NCI-H2227 (cell line): ENCODE results near the gene IL11RA.

ENCODE experiments used
- DNase-seq: peaks from one replicate; lab custom pipeline; 2025; ENCODE audit not compliant: unreplicated experiment; lab: John Stamatoyannopoulos, UW

IL11RA gene

DNA sequence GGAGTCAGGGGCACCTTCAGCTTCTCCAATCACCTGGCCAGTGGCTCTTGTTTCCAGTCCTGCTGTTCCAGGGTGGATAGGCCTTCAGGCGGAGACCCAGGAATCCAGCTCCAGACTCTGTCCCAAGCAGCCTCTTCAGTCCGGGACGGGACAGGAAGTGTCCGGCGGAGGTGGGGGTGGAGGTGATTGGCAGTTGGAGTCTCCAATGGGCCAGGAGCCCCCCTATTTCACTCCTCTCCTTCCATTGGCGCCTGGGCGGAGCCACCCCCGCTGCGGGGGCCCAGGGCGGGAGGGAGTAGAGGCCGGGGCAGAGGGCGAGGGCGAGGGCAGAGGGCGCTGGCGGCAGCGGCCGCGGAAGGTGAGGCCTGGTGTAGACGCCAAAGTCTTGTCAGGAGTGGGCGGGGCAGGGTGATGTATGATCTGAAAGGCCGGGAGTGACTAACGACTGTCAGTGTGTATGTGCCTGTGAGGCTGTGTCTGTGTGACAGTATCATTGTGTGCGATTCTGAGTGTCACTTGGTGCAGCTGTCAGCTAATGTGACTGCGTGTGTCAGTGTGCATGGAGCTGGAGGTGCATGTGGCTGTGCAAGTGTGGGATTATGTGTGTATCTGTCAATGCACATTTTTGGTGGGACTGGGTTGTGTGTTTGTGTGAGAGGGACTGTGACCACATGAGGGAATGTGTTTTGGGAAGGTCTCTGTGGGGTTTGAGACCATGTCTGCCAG lies at the start of gene IL11RA:
TSS of gene IL11RA (plus strand) at position 310 of the 726 bp plus-strand sequence. CDS start 3,033 bp downstream, outside the sequence.
- DNase-seq = peak; percentile 55

DNA sequence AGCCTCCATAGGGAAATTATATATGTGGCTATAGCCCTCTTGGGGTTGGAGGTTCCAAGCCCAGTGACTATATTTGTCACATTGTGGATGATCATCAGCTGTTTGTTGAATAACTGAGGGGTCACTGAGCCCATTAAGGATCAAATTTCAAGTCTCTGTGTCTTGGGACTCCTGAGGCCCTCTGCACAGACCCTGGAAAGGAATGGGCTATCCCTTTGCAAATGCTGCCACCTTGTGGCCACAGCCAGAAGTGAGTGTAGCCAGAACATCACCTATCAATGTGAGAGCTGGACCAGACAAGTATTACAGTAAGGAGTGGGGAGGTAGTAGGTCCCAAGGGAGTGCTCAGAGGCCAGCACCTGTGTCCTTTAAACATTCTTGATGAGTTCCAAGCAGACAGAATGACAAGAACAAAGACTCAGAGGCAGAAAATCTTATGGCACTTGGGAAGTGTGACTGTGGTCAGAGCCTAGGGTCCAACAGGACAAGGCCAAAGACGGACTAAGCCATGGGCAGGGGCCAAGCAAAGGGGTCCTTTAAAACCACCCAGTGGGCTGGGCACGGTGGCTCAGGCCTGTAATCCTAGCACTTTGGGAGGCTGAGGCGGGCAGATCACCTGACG lies 48.3 kb upstream of the IL11RA start:
- peak; percentile 87 for DNase-seq

DNA sequence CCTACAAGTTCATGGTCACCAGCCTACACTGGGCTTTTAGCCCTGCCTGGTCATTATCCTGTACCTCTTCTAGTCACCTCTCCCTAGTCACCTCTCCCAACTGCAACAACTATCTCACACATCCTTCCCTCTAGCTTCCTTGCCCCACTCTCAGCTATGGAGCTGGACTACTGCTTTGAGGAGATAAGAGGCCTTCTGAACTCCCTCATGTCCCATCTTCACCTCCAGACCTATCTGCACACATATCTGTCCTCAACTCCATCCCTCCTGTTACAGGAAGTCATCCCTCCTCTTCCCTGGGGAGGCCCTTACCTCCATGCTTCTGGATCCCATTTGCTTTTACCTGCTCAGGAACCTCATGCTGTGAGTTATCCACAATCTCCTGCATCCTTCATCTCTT lies 45.8 kb upstream of the IL11RA start:
- no peak for DNase-seq

DNA sequence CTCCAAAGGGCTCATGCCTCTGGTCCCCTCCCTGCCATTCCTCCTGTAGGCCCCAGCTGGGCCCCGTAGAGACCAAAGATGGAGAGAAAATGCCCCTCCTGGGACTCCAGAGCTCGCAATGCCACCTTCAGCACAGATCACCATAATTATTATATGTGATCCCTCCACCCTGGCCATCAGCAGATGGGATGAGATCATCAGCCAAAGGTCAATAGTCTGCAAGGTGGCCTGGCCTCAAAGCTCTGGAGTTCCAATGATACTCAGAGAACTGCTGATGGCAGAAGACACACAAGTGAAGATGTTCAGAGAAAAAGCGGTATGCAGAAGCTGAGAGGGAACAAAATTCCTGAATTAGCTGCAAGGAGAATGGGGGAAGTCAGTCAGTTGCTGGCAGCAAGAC lies 45.1 kb upstream of the IL11RA start:
- DNase-seq = no peak

DNA sequence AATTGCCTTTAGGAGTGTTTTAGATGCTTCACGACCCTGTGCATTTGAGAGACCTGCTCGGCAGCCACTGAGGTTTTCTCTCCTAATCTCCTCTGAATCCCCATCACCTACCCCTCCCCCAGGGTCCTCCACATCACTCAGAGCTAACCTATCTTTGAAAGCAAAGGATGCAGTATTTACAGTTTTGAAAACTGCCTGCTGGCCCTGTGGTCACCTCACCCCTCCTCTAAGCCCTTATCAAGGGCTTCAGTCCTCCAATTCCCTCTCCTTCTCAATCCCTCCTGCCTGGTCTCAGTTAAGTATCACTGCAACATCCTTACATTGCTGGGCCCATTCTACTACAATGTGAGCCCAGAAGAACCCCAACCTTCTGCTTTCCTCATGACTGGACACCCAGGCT lies 44.7 kb upstream of the IL11RA start:
- DNase-seq = no peak

DNA sequence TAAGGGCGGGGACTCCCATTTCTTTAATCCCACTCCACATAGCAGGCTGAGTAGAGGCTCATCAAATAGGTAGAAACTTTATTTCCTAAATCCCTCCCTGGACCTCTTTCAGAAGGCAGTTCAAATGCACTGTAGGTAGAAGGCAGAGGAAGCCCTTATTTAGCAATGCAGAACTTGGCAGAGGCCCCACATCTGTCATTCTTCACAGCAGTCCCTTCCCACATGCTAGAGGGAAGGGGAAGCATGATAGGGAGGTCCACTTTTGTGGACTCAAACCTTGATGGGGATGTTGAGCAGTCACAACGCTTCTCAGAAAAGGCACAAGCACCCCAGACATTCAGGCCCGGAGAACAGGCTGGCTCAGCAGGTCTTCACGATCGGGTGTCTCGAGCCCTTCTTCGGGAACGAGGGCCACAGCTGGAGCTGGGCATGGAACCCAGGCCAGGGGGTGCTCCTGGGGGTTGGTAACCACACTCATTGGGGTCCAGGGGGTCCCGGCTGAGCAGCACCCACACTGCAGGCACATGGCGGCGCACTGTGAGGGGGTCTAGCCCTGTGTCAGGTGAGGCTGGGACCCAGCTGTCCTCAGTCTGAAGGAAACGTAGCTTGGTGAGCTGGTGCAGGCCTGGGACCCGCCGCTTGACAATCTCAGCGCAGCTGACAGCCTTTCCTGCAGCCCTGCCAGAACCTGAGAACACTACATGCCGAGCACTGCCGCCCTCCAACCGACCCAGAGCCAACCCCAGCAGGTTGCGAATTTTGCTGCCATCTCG lies 41.4 kb upstream of the IL11RA start:
- DNase-seq = no peak

DNA sequence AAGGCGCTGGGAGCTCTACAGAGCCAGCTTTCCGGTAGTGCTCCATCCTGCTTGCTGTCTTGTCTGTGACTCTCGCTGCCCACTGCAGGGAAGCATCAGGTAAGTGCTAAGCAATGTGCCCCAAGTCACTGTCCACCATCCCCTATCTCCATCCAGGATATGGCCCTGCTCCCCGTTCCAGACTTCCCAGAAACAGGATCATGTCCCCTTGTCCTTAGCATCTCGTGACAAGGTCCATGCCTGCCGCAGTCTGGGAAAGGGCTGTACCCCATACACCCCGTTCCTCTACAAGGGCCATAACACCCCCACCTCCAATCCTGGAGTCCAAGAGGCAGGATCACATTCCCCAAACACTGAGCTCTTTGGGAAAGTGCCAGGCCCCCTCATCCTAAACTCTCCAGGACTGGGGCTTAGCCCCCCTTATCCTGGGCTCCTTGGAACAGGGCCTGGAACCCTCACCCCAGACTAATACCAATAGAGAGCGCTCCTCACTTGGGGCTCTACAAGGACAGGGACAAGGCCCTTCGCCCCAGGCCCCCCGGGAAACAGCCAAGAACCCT lies 40.7 kb upstream of the IL11RA start:
- no peak for DNase-seq

DNA sequence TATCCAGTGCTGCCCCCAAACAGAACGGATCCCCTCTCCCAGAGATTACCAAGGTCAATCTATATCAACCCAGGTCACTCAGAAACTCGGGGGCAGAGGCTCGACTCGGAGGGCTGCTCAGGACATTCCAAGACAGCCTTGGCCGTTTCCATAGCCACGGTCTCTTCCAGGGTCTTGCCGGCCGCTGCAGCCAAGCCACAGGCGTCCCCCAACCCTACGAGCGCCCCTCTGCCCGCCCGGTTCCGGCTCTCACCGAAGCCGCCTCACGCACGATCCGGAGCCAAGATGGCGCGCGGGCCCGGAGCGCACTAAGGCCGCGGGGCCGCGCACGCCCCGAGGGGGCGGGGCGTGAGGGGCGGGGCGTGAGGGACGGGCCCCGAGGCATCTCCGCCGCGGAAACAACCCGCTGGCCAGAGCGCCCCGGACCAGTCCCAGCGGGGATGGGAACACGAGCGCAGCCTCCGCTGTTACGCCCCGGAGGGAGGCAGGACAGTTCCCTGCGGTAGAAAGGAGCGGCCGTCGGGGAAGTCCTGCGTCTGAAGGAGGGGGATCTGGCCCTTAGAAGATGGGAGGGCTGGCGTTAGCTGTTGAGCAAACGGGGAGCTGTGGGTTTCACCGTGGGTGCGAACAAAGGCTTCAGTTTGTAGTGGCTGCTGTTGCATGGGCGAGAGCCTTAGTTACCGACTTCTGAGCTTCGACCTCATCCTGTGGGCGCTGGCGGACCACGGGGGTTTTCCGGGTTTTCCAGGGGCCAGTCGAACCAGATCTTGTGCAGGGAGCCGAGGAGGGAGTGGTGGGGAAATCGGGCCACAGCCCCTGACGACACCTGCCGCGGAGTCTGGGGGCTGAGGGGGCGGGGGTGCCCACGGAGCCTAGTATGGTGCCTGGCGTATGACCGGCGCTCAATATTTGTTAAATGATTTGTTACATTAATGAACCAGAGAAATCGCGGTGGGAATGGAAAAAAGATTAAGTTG lies 39.9 kb upstream of the IL11RA start, which contains the start of gene RPP25L:
TSS of gene RPP25L (minus strand) at position 287 of the 977 bp plus-strand sequence. CDS start 801 bp downstream, outside the sequence.
- DNase-seq = peak; percentile 92

DNA sequence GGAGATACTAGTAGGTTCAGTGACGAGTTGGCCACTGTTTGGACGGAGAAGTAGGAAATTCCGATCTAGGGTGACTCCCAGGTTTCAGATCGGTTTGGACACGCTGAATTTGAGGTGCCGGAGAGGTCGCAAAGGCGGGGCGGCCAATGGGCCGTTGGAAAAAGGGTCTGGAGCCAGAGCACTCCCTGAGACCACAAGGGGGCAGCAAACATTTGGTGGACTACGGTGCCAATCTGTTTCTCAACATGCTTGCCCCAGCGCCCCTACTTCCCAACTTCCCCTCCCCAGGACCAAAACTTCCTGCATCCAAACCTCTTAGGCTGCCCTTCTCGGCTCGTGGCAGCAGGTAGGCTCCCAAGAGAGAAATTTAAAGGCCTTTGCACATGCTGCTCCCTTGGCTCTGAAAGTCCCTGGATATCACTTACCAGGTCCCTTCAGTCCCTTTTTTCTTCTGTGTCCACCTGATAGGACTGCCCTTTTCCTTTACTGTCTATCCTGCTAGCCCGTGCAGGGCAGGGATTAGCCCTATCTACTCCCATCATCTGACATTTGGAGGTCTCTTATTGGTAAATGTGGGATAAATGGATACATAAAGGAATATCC lies 39.1 kb upstream of the IL11RA start:
- DNase-seq = peak; percentile 82

DNA sequence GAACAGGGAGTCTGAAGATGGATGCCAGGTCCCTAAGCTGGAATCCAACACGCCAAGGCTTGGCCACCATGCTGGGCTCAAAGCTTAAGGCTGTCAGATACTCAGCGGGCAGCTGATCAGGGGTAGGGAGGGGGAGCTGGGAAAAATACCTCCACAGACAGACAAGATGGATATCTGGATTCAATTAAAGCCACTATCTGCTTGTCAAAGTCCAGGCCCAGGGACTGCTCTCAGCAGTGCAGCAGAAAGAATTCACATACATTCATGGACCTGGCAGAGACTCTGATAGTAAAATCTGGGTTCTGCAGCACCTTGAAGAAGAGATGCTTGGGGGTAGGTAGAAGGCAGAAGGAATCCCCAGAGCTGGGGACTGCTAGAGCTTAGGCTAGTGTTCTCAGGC lies 36.9 kb upstream of the IL11RA start:
- DNase-seq = no peak

DNA sequence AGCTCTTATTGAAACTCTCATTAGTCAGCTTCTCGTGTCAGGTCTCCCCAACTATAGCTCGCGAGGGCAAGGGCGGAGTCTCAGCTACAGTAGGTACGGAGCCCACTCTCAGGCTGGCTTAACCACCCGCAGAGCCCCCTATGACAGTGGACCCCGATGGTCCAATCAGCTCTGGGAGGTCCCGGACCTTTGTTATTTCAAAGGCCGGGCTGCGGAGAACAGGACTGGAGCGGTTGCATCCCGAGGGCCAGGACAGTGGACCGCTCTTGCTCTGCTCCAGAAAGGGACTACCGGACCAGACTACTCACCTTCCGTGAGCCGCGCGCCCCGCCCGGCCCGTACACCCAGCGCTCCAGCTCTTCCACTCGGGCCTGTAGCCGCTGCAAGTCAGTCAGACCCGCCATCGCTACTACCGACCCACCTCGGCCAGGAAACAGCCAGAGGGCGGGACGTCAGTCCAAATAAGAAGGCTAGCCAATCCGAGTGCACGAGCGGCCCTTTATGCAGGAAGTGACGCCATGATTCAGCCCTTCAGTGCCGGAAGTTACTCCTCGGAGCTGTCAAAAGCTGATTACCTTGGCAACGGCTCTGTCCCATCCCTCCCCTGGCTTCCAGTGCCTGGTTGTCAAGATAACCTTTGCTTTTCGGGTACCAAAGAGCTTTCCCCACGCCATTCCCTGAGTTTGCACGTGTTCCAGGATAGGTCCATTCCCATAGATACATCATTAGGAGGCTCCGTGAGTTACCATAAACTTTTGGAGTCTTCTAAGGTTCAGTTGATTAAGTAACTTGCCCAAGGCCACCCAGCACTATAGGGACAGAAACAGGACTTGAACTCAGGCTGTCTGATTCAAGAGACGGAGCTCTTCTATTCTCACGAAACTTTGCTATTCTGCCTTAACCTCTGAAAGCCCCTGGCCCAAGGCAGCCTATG lies 31.7 kb upstream of the IL11RA start, which contains the start of gene DCTN3:
TSS of gene DCTN3 (minus strand) at position 435 of the 934 bp plus-strand sequence. CDS start at position 404, 31 bp downstream.
- DNase-seq = peak; percentile 92

DNA sequence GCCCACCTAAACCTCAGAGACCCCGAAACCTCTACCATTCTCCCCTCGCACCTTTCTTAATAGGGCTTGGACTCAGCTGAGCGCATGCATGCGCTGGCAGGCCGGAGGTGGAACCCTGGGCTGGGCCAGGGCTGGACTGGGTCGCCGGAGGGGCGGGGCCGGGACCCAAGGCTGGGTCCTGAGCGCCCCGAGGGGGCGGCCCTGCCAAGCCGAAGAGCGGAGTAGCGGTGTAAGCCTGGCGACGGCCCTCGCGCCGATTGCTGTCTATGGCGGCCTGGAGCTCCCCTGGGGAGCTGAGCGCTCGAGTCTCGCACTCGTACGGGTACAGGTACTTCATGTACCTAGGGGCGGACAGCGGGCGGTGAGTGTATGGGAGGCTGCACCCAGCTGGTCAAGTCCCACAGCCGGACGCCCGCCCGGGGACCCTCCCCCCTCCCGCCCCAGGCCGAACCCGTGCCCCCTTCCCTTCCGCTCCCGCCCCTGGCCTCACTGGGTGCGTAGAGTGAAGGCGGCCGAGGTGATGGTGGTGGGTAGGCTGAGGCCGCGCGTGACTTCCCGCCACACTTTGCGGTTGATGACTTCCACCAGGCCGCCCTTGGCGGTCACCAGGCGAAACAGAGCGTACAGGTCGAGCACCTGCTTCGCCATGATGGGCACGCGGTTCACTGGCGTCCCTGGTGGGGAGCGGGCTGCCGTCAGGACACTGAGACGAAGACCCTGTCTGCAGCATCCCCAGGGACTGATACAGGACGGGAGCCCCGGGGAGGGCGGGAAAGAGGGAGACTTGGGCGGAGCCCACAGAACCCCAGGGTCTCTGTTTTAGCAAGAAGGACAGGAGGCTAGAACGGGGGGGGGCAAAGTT lies 28.4 kb upstream of the IL11RA start:
- DNase-seq = no peak

DNA sequence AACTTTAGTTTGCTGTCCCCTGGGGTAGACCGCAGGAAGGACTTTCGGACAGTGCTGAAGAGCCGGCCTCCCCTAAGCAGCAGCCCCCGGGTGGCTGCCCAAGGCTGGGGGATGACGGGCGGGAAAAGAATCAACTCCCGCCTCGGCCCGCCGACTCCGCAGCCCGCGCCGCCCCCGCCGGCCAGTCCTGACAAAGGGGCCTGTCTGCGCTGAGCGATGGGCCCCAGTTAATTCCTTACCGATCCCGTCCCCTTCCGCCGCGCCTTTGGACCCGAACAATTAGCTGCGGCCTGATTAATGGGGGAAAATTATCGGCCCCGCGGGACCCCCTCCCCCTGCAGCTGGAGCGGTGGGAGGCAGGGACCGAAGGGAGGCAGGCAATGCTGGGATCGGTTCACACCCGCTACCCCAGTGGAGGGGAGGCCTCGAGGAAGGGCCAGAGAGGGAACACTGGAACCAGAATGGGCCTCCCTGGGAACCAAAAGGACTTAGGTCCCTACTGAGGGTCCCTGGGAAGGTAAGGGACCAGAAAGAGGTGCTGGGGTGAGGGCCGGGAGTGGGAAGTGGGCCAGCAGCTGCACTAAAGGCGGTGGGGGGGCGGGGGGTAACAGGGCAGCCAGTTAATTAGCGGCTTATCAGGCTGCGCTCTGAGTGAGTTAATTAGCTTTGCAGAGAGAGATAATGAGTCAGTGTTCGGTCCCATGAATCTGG lies 27.4 kb upstream of the IL11RA start:
- no peak for DNase-seq

DNA sequence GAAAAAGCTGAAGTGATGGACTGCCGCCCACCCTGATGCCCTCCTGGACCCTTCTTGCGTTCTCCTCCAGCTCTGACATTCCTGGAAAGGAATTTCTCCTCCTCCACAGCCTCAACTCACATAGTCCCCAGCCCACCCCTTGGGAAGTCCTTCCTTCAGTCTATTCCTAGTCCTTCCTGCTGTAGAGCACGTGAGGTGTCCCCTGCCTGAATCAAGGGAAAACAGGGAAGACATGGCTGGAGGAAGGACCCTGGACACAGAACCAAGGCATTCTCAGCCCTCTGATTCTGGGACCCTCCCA lies 26.8 kb upstream of the IL11RA start:
- DNase-seq = no peak

DNA sequence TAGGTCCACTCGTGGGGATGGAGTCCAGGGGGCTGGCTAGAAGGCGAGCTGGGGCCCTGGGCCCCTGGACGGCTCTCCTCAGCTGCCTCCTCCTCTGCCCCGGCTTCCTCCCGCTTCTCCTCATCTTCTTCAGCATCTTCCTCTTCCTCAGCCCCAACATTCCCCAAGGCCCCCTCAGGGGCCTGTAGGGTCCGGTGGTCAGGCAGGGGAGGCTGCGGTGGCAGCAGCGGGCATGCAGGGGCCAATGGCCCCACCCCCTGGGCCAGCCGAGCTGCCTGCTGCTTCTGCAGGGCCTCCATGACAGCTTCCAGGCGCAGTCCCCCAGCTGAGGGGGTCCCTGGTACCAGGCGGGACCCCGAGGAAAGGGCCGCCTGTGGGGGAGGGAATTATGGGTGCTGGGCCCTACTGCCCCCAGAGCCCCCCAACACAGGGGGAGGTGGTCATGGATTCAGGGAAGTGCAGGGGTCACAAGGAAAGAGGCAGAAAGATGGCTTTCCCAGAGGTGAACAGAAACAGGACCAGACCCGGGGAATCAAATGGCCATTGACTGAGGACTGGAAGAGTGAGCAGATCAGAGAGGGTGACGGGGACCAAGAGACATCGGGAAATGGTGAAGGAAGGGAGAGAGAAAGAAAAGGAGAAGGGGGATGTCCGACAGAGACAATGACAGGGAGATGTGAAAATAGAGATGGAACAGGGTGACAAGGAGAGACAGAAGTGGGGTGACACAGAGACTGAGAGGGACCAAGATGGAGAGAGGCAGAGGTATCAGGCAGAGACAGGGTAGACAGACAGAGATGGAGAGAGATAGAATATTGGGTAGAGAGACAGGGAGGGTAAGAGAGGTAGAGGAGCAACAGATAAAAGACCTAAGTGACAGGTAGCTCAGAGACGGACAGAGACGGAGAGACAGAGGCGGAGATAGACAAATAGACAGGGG lies 24.0 kb upstream of the IL11RA start:
- DNase-seq = no peak
